DOHH2 (cell line): ENCODE measurements around the gene CD34.

Experiments used
- H3F3A ChIP-seq: fragments of 200-600 bp; sonication (generic), shearing (Covaris generic); 2 replicates; pipeline ENCODE4 v1.6.0; 2016; ENCODE audit warnings: antibody characterized with exemption, mild to moderate bottlenecking; ENCODE audit not compliant: control insufficient read depth, insufficient read depth
- H3K27ac ChIP-seq: fragments of 200-600 bp; sonication (generic); 2 replicates; pipeline ENCODE4 v1.5.1; 2014; ENCODE audit warnings: low read depth, mild to moderate bottlenecking, low read length, moderate library complexity
- H3K27me3 ChIP-seq: fragments of 200-600 bp; sonication (generic); 2 replicates; pipeline ENCODE4 v1.6.1; 2014; ENCODE audit warnings: mild to moderate bottlenecking, low read length, mixed read lengths; ENCODE audit not compliant: control insufficient read depth
- H3K36me3 ChIP-seq: fragments of 200-600 bp; sonication (generic); 2 replicates; pipeline ENCODE4 v1.6.1; 2014; ENCODE audit warnings: mild to moderate bottlenecking, low read length, moderate library complexity, mixed read lengths; ENCODE audit not compliant: control insufficient read depth
- H3K4me1 ChIP-seq: fragments of 200-600 bp; sonication (generic); 2 replicates; pipeline ENCODE4 v1.6.1; 2014; ENCODE audit warnings: mild to moderate bottlenecking, low read length, mixed read lengths; ENCODE audit not compliant: control insufficient read depth
- H3K4me2 ChIP-seq: fragments of 200-600 bp; sonication (generic); 2 replicates; pipeline ENCODE4 v1.6.0; 2014; ENCODE audit warnings: mild to moderate bottlenecking, low read length, moderate library complexity
- H3K4me3 ChIP-seq: fragments of 200-600 bp; sonication (generic); 2 replicates; pipeline ENCODE4 v1.5.1; 2014; ENCODE audit warnings: mild to moderate bottlenecking, low read length, mixed read lengths
- H3K79me2 ChIP-seq: fragments of 200-600 bp; sonication (generic); 2 replicates; pipeline ENCODE4 v1.6.1; 2014; ENCODE audit warnings: mild to moderate bottlenecking, low read length, mixed read lengths; ENCODE audit not compliant: control insufficient read depth
- H3K9me2 ChIP-seq: fragments of 200-600 bp; sonication (generic); replicated peaks from 2 replicates; pipeline ENCODE4 v1.6.1; 2014; ENCODE audit warnings: mild to moderate bottlenecking, low read length, mixed read lengths; ENCODE audit not compliant: control insufficient read depth
- H3K9me3 ChIP-seq: fragments of 200-600 bp; sonication (generic); 2 replicates; pipeline ENCODE4 v1.6.1; 2014; ENCODE audit warnings: antibody characterized with exemption, low read length, mixed read lengths; ENCODE audit not compliant: control insufficient read depth, insufficient read depth
- H4K20me1 ChIP-seq: fragments of 200-600 bp; sonication (generic); 2 replicates; pipeline ENCODE4 v1.6.0; 2014; ENCODE audit warnings: low read depth, mild to moderate bottlenecking, antibody characterized with exemption, low read length, moderate library complexity; ENCODE audit not compliant: control insufficient read depth, insufficient read depth
- EZH2phosphoT487 ChIP-seq: fragments of 200-600 bp; sonication (generic); IDR thresholded peaks from 2 replicates; pipeline ENCODE4 v1.6.1; 2017; ENCODE audit warnings: borderline replicate concordance, mild to moderate bottlenecking, antibody characterized with exemption, low read length, moderate library complexity, mixed read lengths
- TF ChIP-seq, protein P1 (sequence below): fragments of 200-600 bp; sonication (generic); IDR thresholded peaks from one replicate; pipeline ENCODE4 v1.5.1; 2014; ENCODE audit warnings: antibody characterized with exemption, mild to moderate bottlenecking, low read depth, low read length; ENCODE audit not compliant: poor library complexity, severe bottlenecking

Gene CD34

DNA sequence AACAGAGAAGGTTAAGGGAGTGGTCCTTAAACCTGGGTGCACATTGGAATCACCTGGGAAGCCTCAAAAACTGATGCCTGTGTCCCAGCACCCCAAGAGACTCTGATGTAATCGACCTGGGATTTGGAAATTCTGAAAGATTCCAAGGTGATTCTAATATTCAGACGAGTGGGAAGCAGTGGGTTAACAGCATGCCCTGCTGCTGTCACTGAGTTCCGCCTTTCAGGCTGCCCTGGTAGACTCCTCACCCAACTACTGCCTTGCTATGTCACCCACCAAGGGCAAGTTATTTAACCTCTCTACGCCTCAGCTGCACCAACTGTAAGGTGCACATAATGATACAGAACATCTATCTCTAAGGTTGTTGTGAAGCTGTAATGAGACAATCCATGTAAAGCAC is 59.2 kb downstream of the CD34 start:
- Histone ChIP-seq H3K27me3 (no peaks in the 10 kb centered on the region), H4K20me1 (no peaks in the 10 kb centered on the region), H3K4me1 (no peaks in the 10 kb centered on the region), H3K27ac (no peak overlapping the region), H3K79me2 (no peaks in the 10 kb centered on the region), H3K4me3 (no peak overlapping the region), H3K36me3 (no peaks in the 10 kb centered on the region), H3F3A (no peaks in the 10 kb centered on the region), H3K9me2 (no peaks in the 10 kb centered on the region), H3K9me3 (no peaks in the 10 kb centered on the region), H3K4me2 (no peak overlapping the region)
- TF ChIP-seq EZH2phosphoT487: no peak
- TF ChIP-seq, protein P1, sequence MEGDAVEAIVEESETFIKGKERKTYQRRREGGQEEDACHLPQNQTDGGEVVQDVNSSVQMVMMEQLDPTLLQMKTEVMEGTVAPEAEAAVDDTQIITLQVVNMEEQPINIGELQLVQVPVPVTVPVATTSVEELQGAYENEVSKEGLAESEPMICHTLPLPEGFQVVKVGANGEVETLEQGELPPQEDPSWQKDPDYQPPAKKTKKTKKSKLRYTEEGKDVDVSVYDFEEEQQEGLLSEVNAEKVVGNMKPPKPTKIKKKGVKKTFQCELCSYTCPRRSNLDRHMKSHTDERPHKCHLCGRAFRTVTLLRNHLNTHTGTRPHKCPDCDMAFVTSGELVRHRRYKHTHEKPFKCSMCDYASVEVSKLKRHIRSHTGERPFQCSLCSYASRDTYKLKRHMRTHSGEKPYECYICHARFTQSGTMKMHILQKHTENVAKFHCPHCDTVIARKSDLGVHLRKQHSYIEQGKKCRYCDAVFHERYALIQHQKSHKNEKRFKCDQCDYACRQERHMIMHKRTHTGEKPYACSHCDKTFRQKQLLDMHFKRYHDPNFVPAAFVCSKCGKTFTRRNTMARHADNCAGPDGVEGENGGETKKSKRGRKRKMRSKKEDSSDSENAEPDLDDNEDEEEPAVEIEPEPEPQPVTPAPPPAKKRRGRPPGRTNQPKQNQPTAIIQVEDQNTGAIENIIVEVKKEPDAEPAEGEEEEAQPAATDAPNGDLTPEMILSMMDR: no peak

GRCh38 chr1:207850621-207851407 is 60.1 kb downstream of the CD34 start:
- H3K36me3 ChIP-seq: no peaks in the 10 kb centered on the region
- H3K4me3 ChIP-seq: no peak overlapping the region
- H3K27ac ChIP-seq: no peak overlapping the region
- H4K20me1 ChIP-seq: no peaks in the 10 kb centered on the region
- no peaks in the 10 kb centered on the region for H3K9me2 ChIP-seq
- H3K27me3 ChIP-seq: no peaks in the 10 kb centered on the region
- no peaks in the 10 kb centered on the region for H3K4me1 ChIP-seq
- H3K9me3 ChIP-seq: no peaks in the 10 kb centered on the region
- TF ChIP-seq, protein P1: no peak
- TF ChIP-seq EZH2phosphoT487: no peak
- no peaks in the 10 kb centered on the region for H3F3A ChIP-seq
- no peak overlapping the region for H3K4me2 ChIP-seq
- no peaks in the 10 kb centered on the region for H3K79me2 ChIP-seq

- Histone ChIP-seq H3K4me1 (no peaks in the 10 kb centered on the region), H3F3A (no peaks in the 10 kb centered on the region), H3K9me2 (no peaks in the 10 kb centered on the region), H3K79me2 (no peaks in the 10 kb centered on the region), H4K20me1 (no peaks in the 10 kb centered on the region), H3K4me3 (no peak overlapping the region), H3K4me2 (no peak overlapping the region), H3K27ac (no peak overlapping the region), H3K36me3 (no peaks in the 10 kb centered on the region), H3K27me3 (no peaks in the 10 kb centered on the region), H3K9me3 (no peaks in the 10 kb centered on the region)
- TF ChIP-seq, protein P1: no peak
- no peak for TF ChIP-seq EZH2phosphoT487
These were observed 61.3 kb downstream of the CD34 start for GRCh38 chr1:207849646-207850045.
